ENCODE results near the gene OTUD7B. TPM values are rescaled to one million over a fixed set of nuclear protein-coding genes. Genes with fewer than 3 reads are reported as not detected.

OTUD7B gene
- total RNA-seq, 1 donor from 2014 or later: 7.1 TPM

DNA sequence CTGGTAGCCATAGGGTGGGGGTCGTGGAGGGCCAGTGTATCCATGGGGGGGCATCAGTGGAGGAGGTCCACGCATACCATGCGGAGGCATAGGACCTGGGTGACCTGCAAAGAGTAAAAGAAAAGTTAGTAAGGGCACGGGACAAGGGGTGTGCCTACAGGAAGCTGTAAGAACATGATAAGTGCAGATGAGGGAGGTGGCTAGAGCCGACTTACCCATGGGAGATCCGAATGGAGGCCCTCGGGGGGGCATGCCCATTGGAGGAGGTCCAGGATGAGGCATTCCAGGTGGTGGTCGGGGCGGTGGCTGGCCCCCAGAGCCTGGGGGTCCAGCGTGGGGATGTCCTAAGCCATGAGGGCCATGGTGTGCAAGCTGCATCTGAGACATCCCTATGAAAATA, 86.9 kb downstream of the OTUD7B start:
- Histone ChIP-seq H3K27ac (no peak overlapping the region), H3K27me3 (no peaks in the 10 kb centered on the region), H3K36me3 (peaks cover 42 to 45% of the 10 kb centered on the region in 2 donors), H3K9me3 (no peaks in the 10 kb centered on the region), H3K4me1 (peaks cover 8 to 23% of the 10 kb centered on the region in 2 donors), H3K4me3 (no peak overlapping the region)
- TF ChIP-seq, protein P1, sequence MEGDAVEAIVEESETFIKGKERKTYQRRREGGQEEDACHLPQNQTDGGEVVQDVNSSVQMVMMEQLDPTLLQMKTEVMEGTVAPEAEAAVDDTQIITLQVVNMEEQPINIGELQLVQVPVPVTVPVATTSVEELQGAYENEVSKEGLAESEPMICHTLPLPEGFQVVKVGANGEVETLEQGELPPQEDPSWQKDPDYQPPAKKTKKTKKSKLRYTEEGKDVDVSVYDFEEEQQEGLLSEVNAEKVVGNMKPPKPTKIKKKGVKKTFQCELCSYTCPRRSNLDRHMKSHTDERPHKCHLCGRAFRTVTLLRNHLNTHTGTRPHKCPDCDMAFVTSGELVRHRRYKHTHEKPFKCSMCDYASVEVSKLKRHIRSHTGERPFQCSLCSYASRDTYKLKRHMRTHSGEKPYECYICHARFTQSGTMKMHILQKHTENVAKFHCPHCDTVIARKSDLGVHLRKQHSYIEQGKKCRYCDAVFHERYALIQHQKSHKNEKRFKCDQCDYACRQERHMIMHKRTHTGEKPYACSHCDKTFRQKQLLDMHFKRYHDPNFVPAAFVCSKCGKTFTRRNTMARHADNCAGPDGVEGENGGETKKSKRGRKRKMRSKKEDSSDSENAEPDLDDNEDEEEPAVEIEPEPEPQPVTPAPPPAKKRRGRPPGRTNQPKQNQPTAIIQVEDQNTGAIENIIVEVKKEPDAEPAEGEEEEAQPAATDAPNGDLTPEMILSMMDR (IDR thresholded peaks at IDR 0.05): no peak
- DNase-seq (ENCODE audit: low spot score in 2 of 2): no peak
- intact Hi-C loops (cut with DNase I): no loop called here

DNA sequence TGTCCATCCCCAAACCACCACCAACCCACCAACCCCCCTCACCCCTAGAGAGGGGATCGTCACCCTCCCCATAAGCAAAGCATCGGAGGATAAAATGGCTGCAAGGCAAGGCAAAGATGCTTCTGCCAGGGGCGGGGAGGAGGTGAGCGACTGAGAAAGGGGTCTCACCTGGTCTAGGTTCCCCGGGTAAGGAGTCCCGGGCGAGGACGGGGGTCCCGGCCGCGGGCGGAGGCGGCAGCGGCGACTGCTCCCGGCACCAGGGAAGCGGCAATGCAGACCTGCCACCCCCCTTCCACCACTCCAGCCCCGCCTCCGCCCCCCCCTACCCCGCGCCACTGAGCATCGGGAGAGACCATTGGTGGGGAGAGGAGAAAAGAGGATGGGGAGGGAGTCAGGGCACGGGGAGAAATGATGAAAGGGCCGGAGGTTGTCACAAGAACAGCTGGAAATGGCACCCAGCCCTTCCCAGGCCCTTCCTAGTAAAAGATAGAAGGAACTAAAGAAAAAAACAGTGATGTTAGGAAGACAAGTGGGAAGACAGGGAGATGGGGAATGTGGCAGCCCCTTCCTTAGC, 92.9 kb downstream of the OTUD7B start, which contains the start of gene SV2A:
TSS of gene SV2A (minus strand) at position 274 of the 574 bp plus-strand sequence. CDS start 4,004 bp downstream, outside the sequence.
- peak within 1 kb of the TSS; percentile 75 to 78 for H3K27ac ChIP-seq
- TF ChIP-seq, protein P1 (IDR thresholded peaks at IDR 0.05): no peak
- intact Hi-C loops (cut with DNase I): loop anchor here (1.0 to 2.0 kb wide), 4 partner anchors 10 to 29 kb away; partner anchors contain the start of genes BOLA1 and SF3B4
- H3K4me1 ChIP-seq: peaks cover 0 to 11% of the 10 kb centered on the region in 2 donors
- H3K36me3 ChIP-seq: peaks cover 3 to 18% of the 10 kb centered on the region in 2 donors
- H3K27me3 ChIP-seq: no peaks in the 10 kb centered on the region
- DNase-seq (ENCODE audit: low spot score in 2 of 2): peak in 1 of 2 donors; percentile 87
- H3K4me3 ChIP-seq: peak within 1 kb of the TSS; percentile 67 to 87
- H3K9me3 ChIP-seq: no peaks in the 10 kb centered on the region

DNA sequence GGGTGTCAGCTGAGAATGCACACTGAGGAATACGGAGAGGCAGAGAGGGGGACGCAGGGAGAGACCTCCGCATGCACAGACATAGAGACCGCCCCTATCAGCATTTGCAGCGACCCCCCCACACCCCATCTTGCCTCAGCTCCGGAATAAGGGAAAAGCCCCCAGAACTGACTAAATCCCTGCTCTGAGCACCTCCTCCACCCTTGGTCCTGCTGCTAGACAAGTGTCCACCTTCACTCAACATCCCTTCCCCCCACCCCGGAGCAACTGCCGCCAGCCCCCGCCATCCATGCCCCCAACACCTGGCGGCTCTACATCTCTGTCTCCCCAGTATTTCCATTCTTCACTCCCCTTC, 93.7 kb downstream of the OTUD7B start:
- Histone ChIP-seq H3K4me3 (peak overlapping the region; percentile 67 to 87), H3K27ac (peak overlapping the region; percentile 75 to 78), H3K4me1 (peaks cover 0 to 11% of the 10 kb centered on the region in 2 donors), H3K27me3 (no peaks in the 10 kb centered on the region), H3K36me3 (peaks cover 0 to 15% of the 10 kb centered on the region in 2 donors), H3K9me3 (no peaks in the 10 kb centered on the region)
- intact Hi-C loops (cut with DNase I): loop anchor here (1.0 to 2.0 kb wide), 2 partner anchors 18 to 29 kb away; partner anchors contain the start of gene BOLA1
- TF ChIP-seq, protein P1 (IDR thresholded peaks at IDR 0.05): no peak
- DNase-seq (ENCODE audit: low spot score in 2 of 2): no peak

DNA sequence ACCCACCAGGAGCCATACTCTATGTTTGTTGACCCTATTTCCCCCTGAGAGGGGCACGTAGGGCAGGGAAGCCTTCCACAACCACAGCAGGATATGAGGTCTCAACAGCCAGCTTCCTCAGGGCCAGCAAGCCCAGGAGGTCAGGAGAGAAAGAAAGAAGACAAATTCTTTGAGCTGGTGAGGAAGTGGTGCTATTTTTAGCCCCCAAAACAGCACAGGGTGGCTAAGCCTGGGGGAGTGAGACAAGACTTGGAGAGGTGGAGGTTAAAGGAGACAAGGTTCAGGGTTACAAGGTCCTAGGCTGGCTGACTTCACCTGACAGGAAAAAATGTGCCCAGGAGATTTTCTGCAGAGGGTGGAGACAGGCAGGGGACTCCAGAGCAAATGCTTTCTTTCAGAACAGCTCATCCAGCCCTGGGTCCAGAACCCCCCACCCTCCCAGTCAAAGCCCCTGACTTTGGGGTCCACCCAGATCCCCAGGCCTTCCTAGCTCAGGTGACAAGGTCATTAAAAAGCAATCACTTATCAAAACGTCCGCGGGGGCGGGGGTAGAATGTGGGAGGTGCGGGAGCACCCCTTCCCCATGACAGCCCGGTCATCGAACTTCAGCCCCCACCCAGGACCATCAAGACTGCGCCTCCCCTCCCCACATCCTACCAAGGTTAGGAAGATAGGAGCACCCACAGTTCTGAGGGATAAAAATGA, 94.2 kb downstream of the OTUD7B start:
- Histone ChIP-seq H3K9me3 (no peaks in the 10 kb centered on the region), H3K4me1 (peaks cover 0 to 11% of the 10 kb centered on the region in 2 donors), H3K36me3 (peaks cover 3 to 19% of the 10 kb centered on the region in 2 donors), H3K4me3 (peak overlapping the region; percentile 67 to 87), H3K27ac (peak overlapping the region; percentile 75 to 78), H3K27me3 (no peaks in the 10 kb centered on the region)
- TF ChIP-seq, protein P1 (IDR thresholded peaks at IDR 0.05): no peak
- DNase-seq (ENCODE audit: low spot score in 2 of 2): no peak
- intact Hi-C loops (cut with DNase I): loop anchor here (2.0 kb wide), 1 partner anchor 18 kb away; the partner anchor contains the start of gene BOLA1

DNA sequence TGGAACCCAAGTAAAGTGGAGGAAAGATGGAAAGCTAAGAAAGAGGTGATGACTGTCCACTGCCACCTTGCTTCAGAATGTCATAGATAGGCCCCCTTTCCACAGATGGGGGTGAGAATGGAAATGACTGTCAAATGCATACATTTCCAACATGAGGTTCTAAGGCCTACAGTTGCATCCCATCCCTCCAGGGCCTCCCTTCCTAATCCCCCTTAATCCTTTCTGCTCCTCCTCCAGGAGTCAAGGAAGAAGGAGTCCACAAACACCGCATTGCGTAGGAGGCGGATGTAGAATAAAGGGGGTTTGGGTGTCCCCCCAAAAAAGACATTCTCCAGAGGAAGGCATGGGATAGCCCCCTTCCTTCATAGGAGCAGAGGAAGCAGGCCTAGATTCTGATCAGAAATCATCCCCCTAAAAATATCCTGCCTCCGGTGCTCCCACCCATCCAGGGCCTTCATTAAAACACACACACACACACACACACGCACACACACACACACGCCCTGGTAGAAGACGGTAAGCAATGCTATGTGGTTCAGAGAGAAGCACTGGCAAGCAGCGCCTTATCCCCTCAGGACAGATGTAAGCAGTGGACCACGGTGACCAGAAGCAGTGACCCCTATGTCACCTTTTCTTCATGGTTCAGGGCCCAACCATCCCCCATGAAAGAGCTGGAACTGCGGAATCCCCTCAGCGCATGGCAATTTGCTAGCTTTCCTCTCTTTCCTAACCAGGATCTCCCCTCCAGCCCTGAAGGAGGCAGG, 94.9 kb downstream of the OTUD7B start:
- no peak for DNase-seq (ENCODE audit: low spot score in 2 of 2)
- intact Hi-C loops (cut with DNase I): loop anchor here (2.0 kb wide), 1 partner anchor 17 kb away; the partner anchor contains the start of gene BOLA1
- TF ChIP-seq, protein P1 (IDR thresholded peaks at IDR 0.05): no peak
- Histone ChIP-seq H3K27ac (peak overlapping the region; percentile 75 to 78), H3K36me3 (peaks cover 6 to 26% of the 10 kb centered on the region in 2 donors), H3K27me3 (no peaks in the 10 kb centered on the region), H3K9me3 (no peaks in the 10 kb centered on the region), H3K4me1 (peaks cover 0 to 11% of the 10 kb centered on the region in 2 donors), H3K4me3 (peak overlapping the region in 1 of 2 donors; percentile 87)
